ENCODE results near the gene EIF3I. TPM values are rescaled to one million over a fixed set of nuclear protein-coding genes. Genes with fewer than 3 reads are reported as not detected.

EIF3I gene
- total RNA-seq, 4 donors from 2014 or later = 123 to 224 (median 171) TPM

DNA sequence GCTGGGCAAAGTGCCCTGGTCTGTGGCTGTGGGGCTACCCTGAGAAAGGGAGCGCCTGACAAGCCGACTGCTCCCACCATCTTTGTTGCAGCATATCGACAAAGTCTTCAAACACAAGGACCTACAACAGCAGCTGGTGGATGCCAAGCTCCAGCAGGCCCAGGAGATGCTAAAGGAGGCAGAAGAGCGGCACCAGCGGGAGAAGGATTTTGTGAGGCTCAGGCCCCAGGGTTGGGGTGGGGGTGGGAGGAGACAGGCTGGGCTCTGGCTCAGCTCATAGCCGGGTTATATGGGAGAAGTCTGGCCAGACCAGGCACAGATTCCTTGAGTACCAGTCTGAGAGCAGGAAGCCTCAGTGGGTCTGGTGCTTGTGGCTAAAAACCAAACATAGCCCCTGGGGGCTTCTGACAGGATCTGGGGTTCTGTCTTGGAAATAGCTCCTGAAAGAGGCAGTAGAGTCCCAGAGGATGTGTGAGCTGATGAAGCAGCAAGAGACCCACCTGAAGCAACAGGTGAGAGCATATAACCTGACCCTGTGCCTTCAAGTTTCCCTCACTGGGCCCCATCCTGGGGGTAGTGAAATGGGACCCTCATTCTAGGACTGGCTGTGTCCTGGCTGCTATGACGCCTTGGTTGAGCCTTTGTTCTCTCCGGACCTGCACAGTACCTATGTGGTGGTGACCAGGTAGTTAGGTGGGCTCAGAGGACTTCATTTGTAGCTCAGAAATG is 29.8 kb upstream of the EIF3I start:
- no peak overlapping the region for H3K4me3 ChIP-seq
- H3K9me3 ChIP-seq = no peaks in the 10 kb centered on the region
- TF ChIP-seq POLR2AphosphoS5 (IDR thresholded peaks at IDR 0.05) = no peak
- TF ChIP-seq POLR2A (IDR thresholded peaks at IDR 0.05) = no peak
- no peak for TF ChIP-seq EP300 (IDR thresholded peaks at IDR 0.05)
- TF ChIP-seq, protein P1, sequence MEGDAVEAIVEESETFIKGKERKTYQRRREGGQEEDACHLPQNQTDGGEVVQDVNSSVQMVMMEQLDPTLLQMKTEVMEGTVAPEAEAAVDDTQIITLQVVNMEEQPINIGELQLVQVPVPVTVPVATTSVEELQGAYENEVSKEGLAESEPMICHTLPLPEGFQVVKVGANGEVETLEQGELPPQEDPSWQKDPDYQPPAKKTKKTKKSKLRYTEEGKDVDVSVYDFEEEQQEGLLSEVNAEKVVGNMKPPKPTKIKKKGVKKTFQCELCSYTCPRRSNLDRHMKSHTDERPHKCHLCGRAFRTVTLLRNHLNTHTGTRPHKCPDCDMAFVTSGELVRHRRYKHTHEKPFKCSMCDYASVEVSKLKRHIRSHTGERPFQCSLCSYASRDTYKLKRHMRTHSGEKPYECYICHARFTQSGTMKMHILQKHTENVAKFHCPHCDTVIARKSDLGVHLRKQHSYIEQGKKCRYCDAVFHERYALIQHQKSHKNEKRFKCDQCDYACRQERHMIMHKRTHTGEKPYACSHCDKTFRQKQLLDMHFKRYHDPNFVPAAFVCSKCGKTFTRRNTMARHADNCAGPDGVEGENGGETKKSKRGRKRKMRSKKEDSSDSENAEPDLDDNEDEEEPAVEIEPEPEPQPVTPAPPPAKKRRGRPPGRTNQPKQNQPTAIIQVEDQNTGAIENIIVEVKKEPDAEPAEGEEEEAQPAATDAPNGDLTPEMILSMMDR (IDR thresholded peaks at IDR 0.05) = no peak
- 66 to 87% methylated on average over 3 to 5 of the region's 8 CpGs for WGBS, 2 donors (ENCODE audit: low coverage in 1 of 2)
- peaks cover 0 to 100% of the 10 kb centered on the region in 2 donors for H3K36me3 ChIP-seq
- no peaks in the 10 kb centered on the region for H3K4me1 ChIP-seq
- no peak overlapping the region for H3K27ac ChIP-seq
- ATAC-seq = no peak
- no peaks in the 10 kb centered on the region for H3K27me3 ChIP-seq

GRCh38 chr1:32194984-32195383 is 27.2 kb upstream of the EIF3I start:
- no peak for ATAC-seq
- H3K4me3 ChIP-seq = no peak overlapping the region
- no CpG with 5 or more reads among the region's 6 CpGs for WGBS, 2 donors (ENCODE audit: low coverage in 1 of 2)
- peaks cover 0 to 85% of the 10 kb centered on the region in 2 donors for H3K36me3 ChIP-seq
- H3K4me1 ChIP-seq = peaks cover 6 to 14% (median 6%) of the 10 kb centered on the region in 3 donors
- no peaks in the 10 kb centered on the region for H3K9me3 ChIP-seq
- H3K27me3 ChIP-seq = no peaks in the 10 kb centered on the region
- H3K27ac ChIP-seq = no peak overlapping the region
- no peak for TF ChIP-seq EP300 (IDR thresholded peaks at IDR 0.05)
- TF ChIP-seq POLR2AphosphoS5 (IDR thresholded peaks at IDR 0.05) = no peak
- no peak for TF ChIP-seq POLR2A (IDR thresholded peaks at IDR 0.05)
- TF ChIP-seq, protein P1 (IDR thresholded peaks at IDR 0.05) = no peak

DNA sequence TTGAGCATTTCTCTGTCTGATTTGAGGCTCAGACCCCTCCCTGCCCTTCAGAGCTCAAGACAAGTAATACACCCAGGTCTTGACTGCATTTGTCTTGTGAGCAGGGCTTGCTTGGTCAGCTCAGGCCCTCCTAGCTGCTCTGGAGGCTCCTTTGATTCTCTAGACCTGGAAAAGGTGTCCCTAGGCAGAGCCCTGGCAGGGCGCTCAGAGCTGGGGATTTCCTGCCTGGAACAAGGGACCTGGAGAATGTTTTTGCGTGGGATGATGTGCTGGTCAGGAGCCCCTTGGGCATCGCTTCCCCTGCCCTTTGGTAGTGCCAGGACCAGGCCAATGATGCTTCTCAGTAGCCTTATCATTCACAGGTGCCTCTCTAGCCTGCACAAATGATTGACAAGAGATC is 26.7 kb upstream of the EIF3I start:
- Histone ChIP-seq H3K4me3 (no peak overlapping the region), H3K9me3 (no peaks in the 10 kb centered on the region), H3K36me3 (peaks cover 0 to 80% of the 10 kb centered on the region in 2 donors), H3K27me3 (no peaks in the 10 kb centered on the region), H3K27ac (no peak overlapping the region), H3K4me1 (peaks cover 6 to 19% (median 8%) of the 10 kb centered on the region in 3 donors)
- 81 to 90% methylated on average over 2 to 3 of the region's 3 CpGs for WGBS, 2 donors (ENCODE audit: low coverage in 1 of 2)
- TF ChIP-seq POLR2A (IDR thresholded peaks at IDR 0.05) (no peak), EP300 (IDR thresholded peaks at IDR 0.05) (no peak), POLR2AphosphoS5 (IDR thresholded peaks at IDR 0.05) (no peak)
- TF ChIP-seq, protein P1 (IDR thresholded peaks at IDR 0.05) = no peak
- no peak for ATAC-seq

- peaks cover 0 to 73% of the 10 kb centered on the region in 2 donors for H3K36me3 ChIP-seq
- TF ChIP-seq, protein P1 (IDR thresholded peaks at IDR 0.05) = no peak
- TF ChIP-seq POLR2A (IDR thresholded peaks at IDR 0.05) (no peak), POLR2AphosphoS5 (IDR thresholded peaks at IDR 0.05) (no peak), EP300 (IDR thresholded peaks at IDR 0.05) (no peak)
- H3K4me1 ChIP-seq = peaks cover 6 to 24% (median 8%) of the 10 kb centered on the region in 3 donors
- no peak overlapping the region for H3K27ac ChIP-seq
- ATAC-seq = no peak
- H3K4me3 ChIP-seq = no peak overlapping the region
- H3K9me3 ChIP-seq = no peaks in the 10 kb centered on the region
- no peaks in the 10 kb centered on the region for H3K27me3 ChIP-seq
These were observed 26.0 kb upstream of the EIF3I start for GRCh38 chr1:32195972-32196823.
